Activated CD4-positive, alpha-beta T cell treated with anti-CD3 and anti-CD28 coated beads, Interleukin-2, Interleukin-6, amounts not matched to agents 100 ng/mL and 50 ng/mL, durations not matched to agents 16 hours and 8 hours (primary cell): ENCODE measurements around the gene CCDC73.
"Not testable (repeated sequence)": the region's sequence is repeated elsewhere in the genome, so short reads cannot be mapped to it uniquely, and the experiment has no call there.

Source experiments
- DNase-seq: peaks from one replicate; pipeline ENCODE4 v3.0.0-alpha.2; 2020

The CCDC73 gene

DNA sequence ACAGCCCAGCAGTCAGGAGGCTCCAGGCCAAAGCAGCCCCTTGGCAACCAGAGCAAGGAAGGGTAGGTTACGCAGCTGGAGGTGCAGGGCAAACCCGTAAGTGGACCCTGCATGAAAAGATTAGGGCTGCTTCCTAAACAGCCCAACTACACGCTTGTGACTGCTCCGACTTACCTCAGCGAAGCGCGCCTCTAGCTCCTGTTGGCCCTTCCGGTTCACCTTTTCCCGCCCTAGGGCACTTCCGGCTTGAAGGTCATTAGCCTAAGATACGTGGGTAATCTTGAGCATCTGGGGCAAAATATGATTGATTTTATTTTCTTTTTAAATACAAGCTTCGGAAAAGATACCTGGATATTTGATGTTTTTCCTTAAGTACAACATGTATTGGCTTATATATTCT lies at the start of gene CCDC73:
TSS of gene CCDC73 (minus strand) at position 224 of the 400 bp plus-strand sequence. CDS start 34,419 bp downstream, outside the sequence.
- no peak for DNase-seq

DNA sequence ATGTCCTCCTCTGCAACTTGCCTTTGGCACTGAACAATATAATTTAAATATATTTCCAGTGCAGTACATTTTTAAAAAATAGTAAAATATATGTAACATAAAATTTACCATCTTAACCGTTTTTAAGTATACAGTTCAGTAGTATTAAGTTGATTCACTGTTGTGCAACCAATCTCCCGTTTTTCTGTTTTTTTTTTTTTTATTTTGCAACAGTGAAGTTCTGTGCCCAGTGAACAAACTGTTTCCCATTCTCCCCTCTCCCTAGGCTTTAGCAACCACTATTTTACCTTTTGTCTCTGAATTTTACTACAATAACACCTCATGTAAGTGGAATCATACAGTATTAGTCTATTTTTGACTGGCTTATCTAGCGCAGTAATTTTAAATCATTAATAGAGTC lies 49.1 kb upstream of the CCDC73 start:
- DNase-seq = no peak

DNA sequence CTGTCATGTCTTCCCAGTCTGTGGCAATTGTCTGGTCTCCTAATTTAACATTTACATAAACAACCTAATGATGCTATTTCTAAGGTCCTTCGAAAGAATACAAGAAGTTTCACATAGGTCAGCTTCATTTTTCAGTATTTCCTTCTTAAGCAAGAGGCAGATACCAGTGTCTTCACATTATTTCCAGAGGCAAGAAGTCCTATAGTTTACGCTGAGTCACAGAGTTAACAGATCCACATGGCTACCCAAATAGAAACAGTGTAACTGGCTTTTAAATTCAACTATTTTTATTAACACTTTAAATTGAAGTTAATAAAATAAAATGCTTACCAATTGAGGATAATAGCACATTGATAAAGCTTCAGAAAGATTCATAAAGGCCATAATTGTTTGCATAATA lies 46.1 kb upstream of the CCDC73 start:
- no peak for DNase-seq

DNA sequence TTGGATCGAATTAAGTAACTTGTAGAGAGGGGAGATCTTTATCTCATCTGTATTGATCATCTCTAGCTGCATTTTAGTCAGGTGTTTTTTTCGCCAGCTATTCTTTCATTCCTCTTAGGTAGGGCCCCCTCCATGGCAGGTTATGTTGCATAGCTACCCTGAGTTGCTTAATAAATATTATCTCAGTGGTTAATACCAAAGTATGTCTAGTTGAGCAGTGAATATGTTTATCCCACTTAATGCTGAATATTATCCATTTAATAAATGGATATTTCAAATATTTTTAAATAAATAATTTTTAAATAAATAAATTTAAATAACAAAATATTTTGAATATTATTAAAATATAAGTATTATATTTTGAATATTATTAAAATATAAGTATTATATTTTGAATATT lies 44.8 kb upstream of the CCDC73 start:
- no peak for DNase-seq

DNA sequence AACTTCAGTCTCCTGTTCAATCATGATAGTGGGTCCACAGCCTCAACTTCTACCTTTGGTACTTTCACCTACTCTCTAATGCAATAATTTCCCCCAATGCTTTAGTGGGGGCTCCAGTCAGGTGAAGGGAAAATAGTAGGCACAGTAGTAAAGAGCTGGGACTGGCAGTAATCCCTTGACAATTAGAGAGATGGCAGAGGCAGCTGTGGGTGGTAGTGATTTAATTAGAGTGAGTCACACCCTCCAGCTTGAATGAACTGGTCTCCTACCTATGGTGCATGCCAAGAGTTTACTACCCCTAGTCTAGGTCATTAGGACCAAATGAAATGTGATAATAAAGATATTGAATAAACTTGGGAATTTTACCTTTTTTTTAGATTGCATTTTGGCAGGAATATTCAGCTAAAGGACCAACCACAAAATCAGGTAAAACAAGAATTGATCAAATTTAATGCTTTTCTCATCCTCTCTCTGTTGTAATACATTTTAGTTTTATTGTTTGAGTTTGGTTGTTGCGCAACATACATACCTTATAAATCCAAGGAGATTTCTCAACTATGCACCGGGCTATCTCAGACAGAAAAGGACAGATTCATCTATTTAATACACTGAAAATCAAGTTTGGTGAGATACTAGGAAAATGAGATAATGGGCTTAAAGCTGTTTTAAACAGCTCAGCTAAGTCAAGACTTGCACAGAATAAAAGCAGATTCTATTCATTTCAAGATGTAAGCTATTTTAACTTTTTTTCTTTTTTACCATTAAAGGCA lies 44.2 kb upstream of the CCDC73 start:
- DNase-seq = no peak

DNA sequence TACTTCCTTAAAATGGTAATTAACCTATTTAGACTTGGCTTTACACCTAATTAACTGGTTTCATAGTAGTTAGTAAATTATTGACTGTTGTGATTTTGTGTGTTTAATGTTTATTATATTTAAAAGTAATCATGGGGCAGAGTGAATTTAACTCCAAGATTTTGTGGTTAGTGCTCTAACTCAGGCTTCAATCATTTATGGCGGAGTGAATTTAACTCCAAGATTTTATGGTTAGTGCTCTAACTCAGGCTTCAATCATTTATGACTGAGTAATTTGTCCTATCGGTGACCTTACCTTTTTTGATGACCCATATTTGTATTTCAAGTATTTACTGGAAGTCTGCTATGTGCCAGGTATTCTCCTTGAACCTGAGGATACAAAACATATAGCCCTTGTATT lies 42.5 kb upstream of the CCDC73 start:
- no peak for DNase-seq

DNA sequence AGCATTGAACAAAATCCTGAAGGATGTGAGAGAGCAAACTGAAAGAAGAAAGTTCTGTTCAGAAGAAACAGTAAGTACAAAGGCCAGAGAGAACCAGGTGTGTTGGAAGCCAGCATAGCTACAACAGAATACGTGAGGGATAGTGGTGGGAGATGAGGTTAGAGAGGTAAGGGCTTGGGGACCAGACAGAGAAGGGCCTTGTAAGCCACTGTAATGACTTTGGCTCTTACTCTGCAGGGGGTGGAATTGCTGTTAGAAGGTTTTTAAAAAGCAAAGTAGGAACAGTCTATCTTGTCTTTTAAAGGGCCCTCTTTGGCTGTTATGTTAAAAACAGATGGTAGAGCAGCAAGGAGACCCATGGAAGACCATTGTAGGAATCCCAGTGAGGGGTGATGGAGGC lies 39.5 kb upstream of the CCDC73 start:
- DNase-seq = no peak

DNA sequence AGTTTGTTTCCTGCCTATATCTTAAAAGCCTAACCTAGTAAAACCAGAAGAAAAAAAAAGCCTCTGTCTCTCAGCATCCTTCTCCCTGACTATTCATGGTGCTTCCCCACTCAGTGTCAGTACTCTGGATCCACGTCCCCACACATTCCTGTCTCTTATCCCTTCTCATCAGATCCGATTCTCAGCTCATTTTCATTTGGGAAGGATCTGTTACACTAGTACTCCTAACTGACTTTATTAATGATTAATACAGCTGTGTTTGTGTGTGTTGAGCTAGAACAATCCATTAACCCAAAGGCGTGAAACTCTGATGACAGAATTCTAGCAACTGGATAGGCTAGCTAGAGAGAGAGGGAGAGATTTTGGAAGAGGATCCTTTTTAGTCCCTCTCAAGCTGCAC lies 36.8 kb upstream of the CCDC73 start:
- DNase-seq = no peak

DNA sequence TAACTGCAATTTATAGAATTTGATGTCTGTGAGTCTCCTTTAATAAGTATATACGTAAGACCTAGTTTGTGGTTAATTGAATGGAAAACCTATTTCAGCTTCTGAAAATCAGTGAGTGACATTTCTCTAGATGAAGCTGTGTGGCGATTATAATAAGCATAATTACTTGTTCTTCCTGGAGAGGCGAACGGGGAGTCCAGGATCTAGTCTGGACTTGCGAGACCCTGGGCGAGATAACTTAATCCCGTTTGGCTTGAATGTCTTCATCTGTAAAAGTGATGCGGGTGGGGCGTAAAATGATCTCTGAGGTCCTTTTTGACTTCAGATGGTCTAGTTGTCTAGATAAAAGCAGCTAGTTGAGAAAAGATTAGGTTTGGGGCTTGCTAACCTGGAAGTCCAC lies 36.3 kb upstream of the CCDC73 start:
- DNase-seq = no peak

DNA sequence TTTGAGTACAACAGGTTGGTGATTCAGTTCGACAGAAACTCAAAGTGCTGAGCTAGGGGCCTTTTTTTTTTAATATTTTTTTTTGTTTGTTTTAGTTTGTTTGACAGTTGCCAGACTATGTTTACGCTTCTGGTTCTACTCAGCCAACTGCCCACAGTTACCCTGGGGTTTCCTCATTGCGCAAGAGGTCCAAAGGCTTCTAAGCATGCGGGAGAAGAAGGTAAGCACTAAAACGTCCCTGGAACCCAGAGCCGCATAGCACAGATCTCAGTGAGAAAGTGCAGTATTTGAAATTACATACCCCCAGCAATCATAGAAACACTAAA lies 35.9 kb upstream of the CCDC73 start:
- DNase-seq = no peak

DNA sequence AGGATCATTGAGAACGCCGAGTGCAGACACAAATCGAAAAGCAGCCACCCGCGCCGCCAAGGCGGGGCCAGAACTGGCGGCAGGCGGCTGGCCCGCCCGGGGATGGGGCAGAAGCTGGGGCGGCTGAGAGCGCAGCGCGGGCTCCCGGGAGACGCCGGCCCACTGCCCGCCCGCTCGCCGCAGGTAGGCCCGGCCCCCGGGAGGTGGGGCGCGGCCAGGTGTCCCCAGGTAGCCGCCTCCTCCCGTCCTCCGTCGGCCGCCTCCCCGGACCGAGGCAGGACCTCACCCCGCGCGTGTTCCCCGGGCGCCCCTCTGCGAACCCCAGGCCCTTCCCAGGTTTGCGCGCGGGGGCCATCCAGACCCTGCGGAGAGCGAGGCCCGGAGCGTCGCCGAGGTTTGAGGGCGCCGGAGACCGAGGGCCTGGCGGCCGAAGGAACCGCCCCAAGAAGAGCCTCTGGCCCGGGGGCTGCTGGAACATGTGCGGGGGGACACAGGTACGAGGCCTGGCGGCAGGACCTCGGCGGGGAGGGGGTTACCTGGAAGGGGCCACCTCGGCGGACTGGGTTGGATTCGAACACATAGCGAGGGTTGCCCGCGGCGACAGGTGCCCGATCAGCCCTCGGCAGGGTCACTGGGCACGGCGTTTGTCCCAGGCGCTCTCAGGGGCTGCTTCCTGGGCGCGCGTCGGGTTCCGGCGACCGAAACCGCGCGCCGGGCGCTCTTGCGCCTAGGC lies 35.4 kb upstream of the CCDC73 start, which contains the start of gene PRRG4:
TSS of gene PRRG4 (plus strand) at position 248 of the 733 bp plus-strand sequence. CDS start 603 bp downstream, outside the sequence.
- DNase-seq = peak; percentile 64

DNA sequence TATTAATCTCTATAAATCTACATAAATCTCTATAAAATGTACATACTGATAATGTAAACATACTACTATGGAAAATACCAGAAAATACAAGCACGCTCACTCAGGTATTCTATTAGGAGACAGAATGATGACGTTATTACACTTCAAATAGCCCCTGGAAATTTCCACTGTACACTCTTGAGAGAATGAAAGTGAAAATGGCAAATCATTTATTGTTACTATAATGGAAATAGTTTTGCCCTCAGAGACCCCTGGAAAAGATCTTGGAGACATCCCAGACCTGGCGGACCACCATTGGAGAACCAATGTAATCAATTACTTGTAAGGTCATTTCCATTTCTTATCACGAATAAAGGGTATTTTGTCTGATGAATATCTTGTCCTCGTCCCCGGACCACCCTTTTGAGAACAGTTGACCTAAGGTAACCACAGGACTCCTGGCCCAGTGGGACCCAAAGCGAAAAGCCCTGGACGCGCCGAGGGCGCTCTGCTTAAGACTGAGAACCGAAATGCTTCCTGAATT lies 34.8 kb upstream of the CCDC73 start:
- DNase-seq = no peak

DNA sequence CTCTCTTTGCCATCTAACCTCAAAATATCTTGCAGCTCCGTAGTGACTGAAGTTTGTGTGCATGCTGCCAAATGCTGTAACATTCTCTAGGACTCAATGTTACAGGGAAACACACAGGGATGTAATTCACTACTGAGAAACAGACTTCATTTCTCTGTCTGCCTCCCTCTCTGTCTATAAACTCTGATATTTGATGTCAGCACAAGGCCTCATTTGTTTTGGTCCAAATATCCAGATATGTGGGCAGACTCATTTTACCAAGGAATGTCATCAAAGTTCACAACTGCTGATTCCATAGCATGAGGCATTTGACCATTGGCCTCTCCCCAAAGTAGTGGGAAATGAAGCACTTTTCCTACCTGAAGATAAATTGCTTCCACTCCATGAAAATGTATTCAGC lies 32.8 kb upstream of the CCDC73 start:
- DNase-seq = no peak

DNA sequence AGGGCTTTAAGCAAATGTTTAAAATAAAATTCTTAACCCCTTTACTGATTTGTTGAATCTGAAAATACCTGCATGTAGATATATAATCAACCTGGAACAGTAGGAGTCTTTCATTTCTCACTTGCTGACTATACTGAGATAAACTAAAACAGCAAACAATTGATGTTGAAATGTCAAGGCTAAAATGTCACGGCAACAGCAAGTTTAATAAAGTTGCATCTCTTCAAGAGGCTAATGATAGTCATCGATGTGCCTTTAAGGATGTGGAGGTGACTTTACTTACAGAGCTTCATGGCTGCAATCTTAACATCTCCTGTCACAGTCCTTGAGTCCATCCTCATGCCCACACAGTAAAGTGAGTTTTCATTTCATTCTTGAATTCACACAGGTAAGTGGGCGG lies 31.7 kb upstream of the CCDC73 start:
- no peak for DNase-seq

DNA sequence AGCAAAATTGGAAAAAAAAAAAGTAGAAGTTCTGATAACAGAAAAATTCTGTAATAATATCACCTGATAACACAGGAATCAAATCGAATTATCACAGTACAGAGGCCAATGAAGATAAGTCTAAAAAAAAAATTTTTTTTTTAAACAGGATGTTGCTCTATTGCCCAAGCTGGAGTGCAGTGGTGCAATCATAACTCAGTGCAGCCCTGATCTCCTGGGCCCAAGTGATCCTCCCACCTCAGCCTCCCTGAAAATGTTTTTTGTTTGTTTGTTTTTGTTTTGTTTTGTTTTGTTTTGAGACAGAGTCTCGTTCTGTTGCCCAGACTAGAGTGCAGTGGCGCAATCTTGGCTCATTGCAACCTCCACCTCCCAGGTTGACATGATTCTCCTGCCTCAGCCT lies 29.2 kb upstream of the CCDC73 start:
- not testable (repeated sequence) for DNase-seq

DNA sequence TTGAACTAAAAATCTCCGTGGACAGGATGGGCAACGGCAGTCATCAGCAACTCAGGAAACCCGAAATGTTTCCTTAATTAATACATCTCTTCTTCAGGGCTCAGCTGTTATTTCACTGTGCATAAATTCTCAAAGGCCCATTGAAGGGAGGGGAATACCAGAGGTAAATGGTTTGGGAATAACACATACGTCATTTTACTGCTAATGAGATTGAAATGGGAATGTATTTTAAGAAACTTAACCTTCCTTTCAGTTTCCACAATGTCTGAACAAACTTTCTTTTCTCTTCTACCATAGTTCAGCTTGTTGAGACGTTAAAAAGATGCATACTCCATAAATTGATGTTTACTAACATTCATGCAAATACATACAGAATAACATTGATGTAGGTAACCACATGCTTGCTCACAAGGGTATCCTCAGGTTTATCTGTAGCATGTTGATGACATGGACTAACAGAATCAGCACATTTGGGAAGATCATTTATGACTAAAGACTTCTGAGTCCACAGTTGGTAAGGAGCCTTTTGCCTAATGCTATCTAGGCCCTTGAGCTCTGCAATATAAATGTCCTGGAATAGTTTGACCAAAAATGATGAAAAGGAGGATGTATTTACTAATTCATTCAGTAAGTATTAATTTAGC lies 27.6 kb upstream of the CCDC73 start:
- DNase-seq = no peak

DNA sequence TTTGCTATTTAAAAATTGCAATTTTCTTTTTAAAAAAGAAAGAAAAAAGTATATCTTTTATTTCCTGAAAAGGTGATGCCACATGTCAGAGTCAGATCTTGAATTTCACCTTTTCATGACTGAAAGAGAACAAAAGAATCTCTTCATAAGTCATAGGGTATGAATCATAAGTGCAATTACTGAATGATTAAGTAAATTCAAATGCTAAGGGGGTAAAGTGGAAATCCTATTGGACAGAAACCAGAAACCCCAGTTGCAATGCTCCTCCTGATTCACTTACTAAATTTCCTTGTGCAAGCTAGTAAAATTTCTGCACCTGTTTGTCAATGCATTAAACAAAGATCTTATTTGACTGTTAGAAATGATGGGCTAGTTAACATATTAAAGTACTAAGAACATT lies 27.1 kb upstream of the CCDC73 start:
- DNase-seq = peak; percentile 40

DNA sequence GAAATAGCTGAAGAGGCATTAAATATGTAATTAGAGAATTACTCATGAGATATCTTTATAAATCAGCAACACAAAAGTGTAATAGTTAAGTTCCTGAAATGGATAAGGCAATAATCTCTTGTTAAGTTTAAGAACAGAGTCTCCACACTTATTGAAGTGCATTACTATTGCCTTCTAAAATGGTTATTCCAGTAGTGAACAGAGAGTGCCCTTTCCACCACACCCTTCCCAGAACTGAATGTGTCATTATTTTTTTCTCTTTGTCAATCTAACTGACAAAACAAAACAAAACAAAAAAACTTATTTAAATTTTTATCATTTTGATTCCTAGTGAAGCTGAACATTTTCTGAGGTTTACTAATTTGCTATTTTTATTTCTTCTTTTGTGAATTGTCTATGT lies 26.0 kb upstream of the CCDC73 start:
- no peak for DNase-seq

DNA sequence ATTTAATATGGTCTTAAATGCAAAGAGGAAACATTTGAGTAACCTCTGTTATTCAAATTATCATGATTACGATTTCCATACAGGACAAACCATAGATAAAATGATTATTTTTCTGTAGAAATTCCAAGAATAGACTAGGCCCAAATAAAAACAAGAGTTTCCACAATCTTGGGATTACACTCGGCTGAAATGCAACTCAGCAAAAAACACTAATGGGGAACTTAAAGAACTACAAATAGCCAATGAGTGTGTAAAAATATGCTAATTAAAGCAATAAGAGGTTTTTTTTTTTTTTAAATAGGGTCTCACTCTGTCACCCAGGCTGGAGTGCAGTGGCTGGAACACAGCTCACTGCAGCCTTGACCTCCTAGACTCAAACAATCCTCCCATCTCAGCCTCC lies 24.7 kb upstream of the CCDC73 start:
- DNase-seq = no peak

DNA sequence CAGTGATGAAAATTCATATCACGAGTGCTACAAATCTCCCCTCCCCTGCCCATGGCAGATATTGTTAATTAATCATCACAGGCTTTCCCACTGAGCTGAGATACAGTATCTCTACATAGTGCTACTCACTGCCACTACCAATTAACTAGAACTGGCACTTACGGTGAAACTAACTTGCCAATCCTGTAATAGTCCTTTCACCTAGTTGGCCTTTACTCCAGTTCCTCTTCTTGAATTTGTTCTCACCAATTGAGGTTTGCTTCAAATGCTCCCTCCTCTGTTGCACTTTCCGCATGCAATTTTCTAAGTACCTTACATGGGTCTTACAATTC lies 23.4 kb upstream of the CCDC73 start:
- no peak for DNase-seq

DNA sequence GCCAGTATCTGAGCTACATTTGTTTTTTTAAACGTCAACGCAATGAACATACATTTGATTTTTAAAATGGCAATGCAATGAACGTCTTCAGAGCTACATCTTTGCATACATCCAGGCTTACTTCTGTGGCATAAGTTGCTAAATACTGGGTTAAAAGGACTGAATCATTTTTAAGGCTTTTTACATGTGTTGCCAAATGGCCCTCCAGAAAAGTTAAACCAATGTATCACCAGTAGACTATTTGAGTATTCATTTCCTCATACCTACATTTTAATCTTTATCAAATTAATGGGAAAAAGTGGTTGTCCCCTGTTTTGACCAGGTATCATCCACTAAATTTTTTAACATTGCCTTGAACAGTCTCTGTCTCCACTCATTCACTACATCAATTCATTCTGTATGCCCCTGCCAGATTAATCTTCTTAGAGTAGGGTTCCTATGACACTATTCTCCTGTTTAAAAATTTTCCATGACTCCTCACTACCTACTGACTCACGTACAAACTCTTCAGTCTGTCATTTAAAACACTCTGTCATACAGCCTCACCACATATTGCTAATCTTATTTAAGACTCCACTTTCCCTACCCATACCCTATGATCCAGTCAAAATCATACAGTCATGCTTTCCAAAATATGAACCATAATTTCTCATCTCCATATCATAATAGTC lies 22.9 kb upstream of the CCDC73 start:
- DNase-seq = no peak

DNA sequence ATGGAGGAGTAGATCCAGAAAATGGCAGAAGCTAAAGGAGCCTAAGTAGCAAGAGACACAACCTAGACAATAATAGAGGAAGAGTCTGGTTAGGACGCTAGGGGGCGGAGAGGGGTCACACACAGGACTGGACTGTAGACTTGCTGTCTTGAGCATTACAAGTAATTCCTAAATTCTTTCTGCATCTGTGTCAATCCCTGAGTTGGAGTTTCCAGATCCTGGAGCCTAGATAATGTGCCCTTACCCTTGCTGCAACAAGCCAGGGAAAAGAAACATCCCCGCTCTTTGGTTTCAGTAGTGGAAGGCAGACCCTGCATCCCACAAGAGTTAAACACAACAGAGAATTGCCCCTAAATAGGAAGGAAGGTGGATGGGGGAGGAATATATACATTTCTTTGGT lies 14.9 kb upstream of the CCDC73 start:
- DNase-seq = peak; percentile 76

DNA sequence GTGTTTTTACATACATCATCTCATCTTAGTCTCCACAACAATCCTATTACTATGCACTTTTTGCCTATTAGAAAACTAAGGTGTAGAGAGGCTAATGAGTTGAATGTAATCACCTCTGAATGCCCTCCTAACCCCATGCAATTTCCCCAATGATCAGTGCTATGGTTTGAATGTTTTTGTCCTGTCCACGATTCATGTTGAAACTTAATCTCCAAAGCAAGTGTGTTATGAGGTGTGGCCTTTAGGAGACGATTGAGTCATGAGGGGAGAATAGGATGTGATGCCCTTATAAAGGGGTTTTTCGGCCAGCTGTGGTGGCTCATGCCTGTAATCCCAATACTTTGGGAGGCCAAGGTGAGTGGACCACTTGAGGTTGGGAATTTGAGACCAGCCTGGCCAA lies 2.0 kb upstream of the CCDC73 start:
- DNase-seq = no peak
